Stimulated activated CD8-positive, alpha-beta memory T cell treated with anti-CD3 and anti-CD28 coated beads, Interleukin-15, amount 100 ng/mL, for 4 hours (primary cell): ENCODE data around the gene ALDH3A1.

Source experiments
- DNase-seq, 2 donors: peaks; one replicate each; pipeline ENCODE4 v3.0.0-alpha.2; 2020; ENCODE audit warnings: low read depth in 2 of 2

ALDH3A1 gene

GRCh38 chr17:19703828-19704613 lies 44.1 kb downstream of the ALDH3A1 start:
- DNase-seq, result no peak

GRCh38 chr17:19703106-19703827 lies 44.8 kb downstream of the ALDH3A1 start:
- DNase-seq, result no peak

DNA sequence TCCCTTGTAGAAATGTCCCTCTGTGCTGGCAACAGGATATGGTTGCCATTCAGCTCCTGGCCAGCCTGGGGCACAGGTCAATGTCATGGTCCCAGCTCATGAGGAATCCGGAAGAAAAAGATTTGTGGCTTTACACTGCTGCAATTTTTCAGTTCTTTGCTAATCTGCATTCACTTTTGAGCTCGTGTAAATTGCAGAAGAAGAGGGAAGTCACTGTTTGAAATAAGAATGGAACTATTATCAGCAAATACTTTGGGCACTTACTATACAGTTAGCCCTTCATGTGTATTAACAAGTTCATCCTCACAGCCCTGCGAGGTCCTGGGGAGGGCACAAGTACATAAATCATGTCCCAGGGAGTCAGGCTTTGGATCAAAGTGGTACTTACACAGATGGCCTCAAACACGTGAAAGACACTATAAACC lies 45.9 kb downstream of the ALDH3A1 start:
- no peak for DNase-seq
